WERI-Rb-1 (cell line): ENCODE results near the gene THAP2.
"Not testable (repeated sequence)": the region's sequence is repeated elsewhere in the genome, so short reads cannot be mapped to it uniquely, and the experiment has no call there.

Source experiments
- DNase-seq: peaks from one replicate; pipeline ENCODE4 v3.0.0-alpha.2; 2020
- H3K27ac ChIP-seq: fragments of 250-450 bp; sonication (Bioruptor Pico); 2 replicates; pipeline ENCODE4 v1.5.1; 2020; ENCODE audit warnings: mild to moderate bottlenecking, moderate library complexity
- H3K27me3 ChIP-seq: fragments of 250-450 bp; sonication (Bioruptor Pico); 2 replicates; pipeline ENCODE4 v1.5.1; 2021; ENCODE audit warnings: mild to moderate bottlenecking, low read depth, moderate library complexity; ENCODE audit not compliant: insufficient read depth, severe bottlenecking
- H3K36me3 ChIP-seq: fragments of 250-450 bp; sonication (Bioruptor Pico); 2 replicates; pipeline ENCODE4 v1.5.1; 2020; ENCODE audit warnings: mild to moderate bottlenecking, moderate library complexity
- H3K4me3 ChIP-seq: 2 replicates; pipeline ENCODE4 v1.5.1; 2011; ENCODE audit warnings: low read depth, mild to moderate bottlenecking, control low read depth, low read length
- H3K9me3 ChIP-seq: fragments of 250-450 bp; sonication (Bioruptor Pico); 2 replicates; pipeline ENCODE4 v1.5.1; 2021; ENCODE audit warnings: mild to moderate bottlenecking, moderate library complexity; ENCODE audit not compliant: severe bottlenecking
- TF ChIP-seq, protein P1 (sequence below): IDR thresholded peaks from 2 replicates; pipeline ENCODE4 v1.5.1; 2011; ENCODE audit warnings: low read depth, mild to moderate bottlenecking, control low read depth, inconsistent platforms, low read length

THAP2 gene

DNA sequence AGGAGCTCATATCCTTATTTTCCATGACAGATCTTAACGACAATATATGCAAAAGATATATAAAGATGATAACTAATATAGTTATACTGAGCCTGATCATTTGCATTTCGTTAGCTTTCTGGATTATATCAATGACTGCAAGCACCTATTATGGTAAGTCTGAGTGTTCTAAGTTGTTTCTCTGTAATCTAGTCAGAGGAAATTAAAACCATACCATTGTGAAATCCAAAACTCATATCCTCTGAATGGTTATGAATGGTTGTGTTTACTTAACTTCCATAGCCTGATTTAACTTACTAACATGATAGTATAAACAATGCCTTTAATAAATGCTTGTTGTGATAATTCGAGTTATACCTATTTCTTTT, 22.5 kb downstream of the THAP2 start:
- Histone ChIP-seq H3K27me3 (no peaks in the 10 kb centered on the region), H3K4me3 (peak overlapping the region; percentile 84), H3K27ac (peak overlapping the region; percentile 97), H3K9me3 (no peaks in the 10 kb centered on the region), H3K36me3 (no peaks in the 10 kb centered on the region; the same call in none of the 2 replicates)
- TF ChIP-seq, protein P1, sequence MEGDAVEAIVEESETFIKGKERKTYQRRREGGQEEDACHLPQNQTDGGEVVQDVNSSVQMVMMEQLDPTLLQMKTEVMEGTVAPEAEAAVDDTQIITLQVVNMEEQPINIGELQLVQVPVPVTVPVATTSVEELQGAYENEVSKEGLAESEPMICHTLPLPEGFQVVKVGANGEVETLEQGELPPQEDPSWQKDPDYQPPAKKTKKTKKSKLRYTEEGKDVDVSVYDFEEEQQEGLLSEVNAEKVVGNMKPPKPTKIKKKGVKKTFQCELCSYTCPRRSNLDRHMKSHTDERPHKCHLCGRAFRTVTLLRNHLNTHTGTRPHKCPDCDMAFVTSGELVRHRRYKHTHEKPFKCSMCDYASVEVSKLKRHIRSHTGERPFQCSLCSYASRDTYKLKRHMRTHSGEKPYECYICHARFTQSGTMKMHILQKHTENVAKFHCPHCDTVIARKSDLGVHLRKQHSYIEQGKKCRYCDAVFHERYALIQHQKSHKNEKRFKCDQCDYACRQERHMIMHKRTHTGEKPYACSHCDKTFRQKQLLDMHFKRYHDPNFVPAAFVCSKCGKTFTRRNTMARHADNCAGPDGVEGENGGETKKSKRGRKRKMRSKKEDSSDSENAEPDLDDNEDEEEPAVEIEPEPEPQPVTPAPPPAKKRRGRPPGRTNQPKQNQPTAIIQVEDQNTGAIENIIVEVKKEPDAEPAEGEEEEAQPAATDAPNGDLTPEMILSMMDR = no peak
- no peak for DNase-seq

DNA sequence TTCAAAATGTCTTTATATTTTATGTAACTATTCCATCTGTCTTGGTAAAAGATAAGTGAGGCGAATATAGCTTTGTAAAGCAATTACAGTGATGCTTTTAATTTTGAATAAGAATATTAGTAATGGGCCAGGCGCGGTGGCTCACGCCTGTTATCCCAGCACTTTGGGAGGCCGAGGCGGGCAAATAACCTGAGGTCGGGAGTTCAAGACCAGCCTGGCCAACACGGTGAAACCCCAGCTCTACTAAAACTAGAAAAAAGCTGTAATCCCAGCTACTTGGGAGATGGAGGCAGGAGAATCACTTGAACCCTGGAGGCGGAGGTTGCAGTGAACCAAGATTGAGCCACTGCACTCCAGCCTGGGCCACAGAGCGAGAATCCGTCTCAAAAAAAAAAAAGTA, 23.1 kb downstream of the THAP2 start:
- H3K27me3 ChIP-seq, DNase-seq, H3K27ac ChIP-seq, H3K36me3 ChIP-seq, H3K9me3 ChIP-seq: not testable (repeated sequence)
- H3K4me3 ChIP-seq = peak overlapping the region; percentile 84

DNA sequence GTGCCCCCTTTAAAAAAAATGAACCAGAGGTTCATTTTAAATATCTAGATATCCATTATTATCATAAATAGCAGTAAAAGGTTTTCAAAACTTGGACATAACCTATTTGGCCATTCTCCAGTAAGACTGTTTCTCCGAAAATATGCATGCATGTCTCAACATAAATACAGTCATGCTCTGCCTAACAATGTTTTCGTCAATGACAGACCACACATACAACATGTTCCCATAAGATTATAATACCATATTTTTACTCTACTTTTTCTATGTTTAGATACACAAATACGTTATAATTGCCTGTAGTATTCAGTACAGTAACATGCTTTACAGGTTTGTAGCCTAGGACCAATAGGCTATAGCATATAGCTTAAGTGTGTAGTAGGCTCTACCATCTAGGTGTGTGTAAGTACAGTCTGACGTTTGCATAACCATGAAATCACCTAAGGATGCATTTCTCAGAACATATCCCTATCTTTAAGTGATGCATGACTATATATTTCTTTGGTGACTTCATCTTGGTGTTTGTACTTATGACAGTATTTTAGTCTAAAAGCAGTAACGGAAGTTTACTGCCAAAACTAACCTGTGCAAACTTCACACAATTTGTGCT, 25.0 kb downstream of the THAP2 start:
- Histone ChIP-seq H3K27me3 (no peaks in the 10 kb centered on the region), H3K4me3 (no peak overlapping the region), H3K36me3 (no peaks in the 10 kb centered on the region; the same call in none of the 2 replicates), H3K27ac (no peak overlapping the region), H3K9me3 (no peaks in the 10 kb centered on the region)
- TF ChIP-seq, protein P1 = no peak
- no peak for DNase-seq

DNA sequence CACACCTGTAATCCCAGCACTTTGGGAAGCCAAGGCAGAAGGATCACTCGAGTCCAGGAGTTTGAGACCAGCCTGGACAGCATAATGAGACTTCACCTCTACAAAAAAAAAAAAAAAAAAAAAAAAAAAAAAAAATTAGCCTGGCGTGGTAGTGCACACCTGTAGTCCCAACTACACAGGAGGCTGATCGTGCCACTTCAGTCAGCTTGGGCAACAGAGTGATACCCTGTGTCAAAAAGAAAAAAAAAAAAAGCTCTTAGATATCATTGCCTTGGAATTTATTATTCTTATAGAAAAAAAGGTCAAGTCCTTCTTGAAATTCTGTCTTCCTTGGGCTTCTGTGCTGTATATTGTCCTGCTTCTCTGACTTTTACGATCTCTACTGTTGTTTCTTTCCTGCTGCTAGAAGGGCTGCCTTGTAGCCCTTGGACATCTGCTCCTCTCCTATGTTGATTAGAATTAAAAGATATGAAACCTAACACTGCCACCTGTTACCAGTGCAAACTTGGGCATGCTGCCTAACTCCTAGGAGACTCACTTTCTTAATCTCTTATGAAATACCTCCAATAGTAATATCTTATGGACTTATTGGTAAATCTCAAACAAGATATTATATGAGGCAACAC, 27.5 kb downstream of the THAP2 start:
- 0 out of 2 replicates have a peak overlapping the region, but pooled peaks have one; percentile 35 for H3K27ac ChIP-seq
- H3K36me3 ChIP-seq = peaks cover 4% of the 10 kb centered on the region
- no peaks in the 10 kb centered on the region for H3K27me3 ChIP-seq
- no peaks in the 10 kb centered on the region for H3K9me3 ChIP-seq
- DNase-seq = peak; percentile 22
- H3K4me3 ChIP-seq = peak overlapping the region; percentile 23; the same call in 1 of the 2 replicates
- TF ChIP-seq, protein P1 = no peak

DNA sequence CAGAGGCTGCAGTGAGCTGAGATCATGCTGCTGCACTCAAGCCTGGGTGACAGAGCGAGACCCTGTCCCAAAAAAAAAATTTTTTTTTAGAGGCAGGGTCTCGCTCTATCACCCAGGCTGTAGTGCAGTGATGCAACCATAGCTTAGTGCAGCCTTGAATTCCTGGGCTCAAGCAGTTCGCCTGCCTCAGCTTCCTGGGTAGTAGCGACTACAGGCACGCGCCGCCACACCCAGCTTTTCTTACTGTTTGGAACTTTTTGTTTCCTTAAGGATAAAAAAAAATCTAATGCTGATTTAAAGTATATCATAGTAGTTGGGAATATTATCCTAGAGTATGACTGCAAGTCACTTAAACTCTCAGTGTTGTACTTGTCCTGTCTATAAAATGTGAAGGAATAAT, 29.0 kb downstream of the THAP2 start:
- Histone ChIP-seq H3K9me3 (no peaks in the 10 kb centered on the region), H3K27ac (peak overlapping the region; percentile 49), H3K4me3 (no peak overlapping the region), H3K27me3 (no peaks in the 10 kb centered on the region), H3K36me3 (peaks cover 19% of the 10 kb centered on the region)
- TF ChIP-seq, protein P1 = no peak
- DNase-seq = no peak

DNA sequence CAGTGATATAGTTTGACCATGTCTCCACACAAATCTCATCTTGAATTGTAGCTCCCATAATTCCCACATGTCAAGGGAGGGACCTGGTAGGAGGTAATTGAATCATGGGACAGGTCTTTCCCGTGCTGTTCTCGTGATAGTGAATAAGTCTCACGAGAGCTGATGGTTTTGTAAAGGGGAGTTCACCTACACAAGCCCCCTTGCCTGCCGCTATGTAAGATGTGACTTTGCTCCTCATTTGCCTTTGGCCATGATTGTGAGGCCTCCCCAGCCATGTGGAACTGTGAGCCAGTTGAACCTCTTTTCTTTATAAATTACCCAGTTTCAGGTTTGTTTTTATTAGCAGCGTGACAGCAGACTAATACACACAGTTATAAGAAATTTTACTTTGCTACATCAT, 29.6 kb downstream of the THAP2 start:
- Histone ChIP-seq H3K36me3 (peaks cover 25% of the 10 kb centered on the region), H3K27ac (peak overlapping the region; percentile 49)
- not testable (repeated sequence) for DNase-seq, H3K4me3 ChIP-seq, H3K27me3 ChIP-seq, H3K9me3 ChIP-seq
